NCI-H345 (cell line): ENCODE data around the gene GPR149.

Source experiments
- DNase-seq: peaks from one replicate; lab custom pipeline; 2025; lab: John Stamatoyannopoulos, UW

Gene GPR149

GRCh38 chr3:154338570-154338969, 91.4 kb downstream of the GPR149 start:
- no peak for DNase-seq

GRCh38 chr3:154338008-154338407, 92.0 kb downstream of the GPR149 start:
- no peak for DNase-seq

- DNase-seq = peak; percentile 8
Measured at GRCh38 chr3:154334973-154335420, 95.0 kb downstream of the GPR149 start.

- DNase-seq = no peak
Measured at GRCh38 chr3:154327871-154328270, 102.1 kb downstream of the GPR149 start.

GRCh38 chr3:154324919-154325318, 105.1 kb downstream of the GPR149 start:
- DNase-seq = peak; percentile 1

- DNase-seq = peak; percentile 89
Measured at GRCh38 chr3:154323891-154324738, 105.9 kb downstream of the GPR149 start, which contains the start of gene DHX36. TSS of gene DHX36 (minus strand) at chr3:154324487. CDS start at chr3:154324416, 71 bp downstream.

GRCh38 chr3:154316974-154317767, 112.8 kb downstream of the GPR149 start:
- no peak for DNase-seq

GRCh38 chr3:154314152-154314551, 115.8 kb downstream of the GPR149 start:
- DNase-seq = no peak

- DNase-seq = no peak
Measured at GRCh38 chr3:154310840-154311239, 119.2 kb downstream of the GPR149 start.

GRCh38 chr3:154307363-154307762, 122.6 kb downstream of the GPR149 start:
- DNase-seq = no peak

GRCh38 chr3:154304936-154305335, 125.1 kb downstream of the GPR149 start:
- DNase-seq = no peak

GRCh38 chr3:154304116-154304786, 125.7 kb downstream of the GPR149 start:
- DNase-seq = no peak

GRCh38 chr3:154301561-154301960, 128.4 kb downstream of the GPR149 start:
- no peak for DNase-seq

- no peak for DNase-seq
Measured at GRCh38 chr3:154294016-154294415, 136.0 kb downstream of the GPR149 start.

GRCh38 chr3:154290187-154290586, 139.8 kb downstream of the GPR149 start:
- no peak for DNase-seq
